OCI-LY3 (cell line): ENCODE measurements around the gene FBN2.

Experiments used
- H2AFZ ChIP-seq: fragments of 200-600, 300-600 bp; shearing (Covaris generic); 2 replicates; pipeline ENCODE4 v1.6.0; 2014; ENCODE audit warnings: antibody characterized with exemption, low read depth, low read length
- H3K27ac ChIP-seq: fragments of 200-600, 300-600 bp; sonication (generic); 2 replicates; pipeline ENCODE4 v1.5.1; 2014; ENCODE audit warnings: mild to moderate bottlenecking, low read length, moderate library complexity, mixed read lengths
- H3K27me3 ChIP-seq: fragments of 200-600, 300-600 bp; sonication (generic); 2 replicates; pipeline ENCODE4 v1.6.1; 2014; ENCODE audit warnings: low read depth, low read length, mixed read lengths
- H3K36me3 ChIP-seq: fragments of 200-600, 300-600 bp; sonication (generic); replicated peaks from 2 replicates; pipeline ENCODE3; 2014; ENCODE audit warnings: low read depth, low read length, mixed read lengths
- H3K4me1 ChIP-seq: fragments of 300-600, 200-600 bp; sonication (generic); 2 replicates; pipeline ENCODE4 v1.6.1; 2014; ENCODE audit warnings: low read length, mixed read lengths
- H3K4me2 ChIP-seq: fragments of 200-600, 300-600 bp; sonication (generic); 2 replicates; pipeline ENCODE4 v1.6.1; 2014; ENCODE audit warnings: low read length, mixed read lengths
- H3K4me3 ChIP-seq: fragments of 300-600, 200-600 bp; sonication (generic); 2 replicates; pipeline ENCODE4 v1.5.1; 2014; ENCODE audit warnings: antibody characterized with exemption, mild to moderate bottlenecking, low read length, moderate library complexity
- H3K79me2 ChIP-seq: fragments of 300-600, 200-600 bp; shearing (Covaris generic); 2 replicates; pipeline ENCODE4 v1.6.1; 2014; ENCODE audit warnings: mild to moderate bottlenecking, low read length, mixed read lengths
- H3K9ac ChIP-seq: fragments of 300-600, 200-600 bp; shearing (Covaris generic); 2 replicates; pipeline ENCODE4 v1.6.0; 2014; ENCODE audit warnings: mild to moderate bottlenecking, low read length, moderate library complexity
- H3K9me3 ChIP-seq: fragments of 200-600, 300-600 bp; shearing (Covaris generic); 2 replicates; pipeline ENCODE4 v1.6.1; 2014; ENCODE audit warnings: low read length, mixed read lengths; ENCODE audit not compliant: insufficient read depth
- H4K20me1 ChIP-seq: fragments of 200-600, 300-600 bp; sonication (generic); 2 replicates; pipeline ENCODE4 v1.6.1; 2016; ENCODE audit warnings: low read length, mixed read lengths; ENCODE audit not compliant: insufficient read depth
- EZH2phosphoT487 ChIP-seq: fragments of 200-600 bp; shearing (Covaris generic); IDR thresholded peaks from 2 replicates; pipeline ENCODE4 v1.6.1; 2018; ENCODE audit warnings: antibody characterized with exemption, mixed run types, low read depth
- TF ChIP-seq, protein P1 (sequence below): fragments of 200-600, 300-600 bp; sonication (generic); IDR thresholded peaks from 2 replicates; pipeline ENCODE4 v1.5.1; 2014; ENCODE audit warnings: antibody characterized with exemption, low read length, low read depth

Gene FBN2

GRCh38 chr5:128414469-128414868, 123.6 kb downstream of the FBN2 start:
- Histone ChIP-seq H3K9me3 (no peaks in the 10 kb centered on the region), H3K4me2 (no peak overlapping the region), H3K36me3 (peaks cover 3% of the 10 kb centered on the region), H3K27me3 (no peaks in the 10 kb centered on the region), H3K79me2 (no peaks in the 10 kb centered on the region), H3K4me3 (no peak overlapping the region), H3K4me1 (no peaks in the 10 kb centered on the region), H2AFZ (no peak overlapping the region), H4K20me1 (no peaks in the 10 kb centered on the region), H3K9ac (no peak overlapping the region), H3K27ac (no peak overlapping the region)
- TF ChIP-seq EZH2phosphoT487, result no peak
- TF ChIP-seq, protein P1, sequence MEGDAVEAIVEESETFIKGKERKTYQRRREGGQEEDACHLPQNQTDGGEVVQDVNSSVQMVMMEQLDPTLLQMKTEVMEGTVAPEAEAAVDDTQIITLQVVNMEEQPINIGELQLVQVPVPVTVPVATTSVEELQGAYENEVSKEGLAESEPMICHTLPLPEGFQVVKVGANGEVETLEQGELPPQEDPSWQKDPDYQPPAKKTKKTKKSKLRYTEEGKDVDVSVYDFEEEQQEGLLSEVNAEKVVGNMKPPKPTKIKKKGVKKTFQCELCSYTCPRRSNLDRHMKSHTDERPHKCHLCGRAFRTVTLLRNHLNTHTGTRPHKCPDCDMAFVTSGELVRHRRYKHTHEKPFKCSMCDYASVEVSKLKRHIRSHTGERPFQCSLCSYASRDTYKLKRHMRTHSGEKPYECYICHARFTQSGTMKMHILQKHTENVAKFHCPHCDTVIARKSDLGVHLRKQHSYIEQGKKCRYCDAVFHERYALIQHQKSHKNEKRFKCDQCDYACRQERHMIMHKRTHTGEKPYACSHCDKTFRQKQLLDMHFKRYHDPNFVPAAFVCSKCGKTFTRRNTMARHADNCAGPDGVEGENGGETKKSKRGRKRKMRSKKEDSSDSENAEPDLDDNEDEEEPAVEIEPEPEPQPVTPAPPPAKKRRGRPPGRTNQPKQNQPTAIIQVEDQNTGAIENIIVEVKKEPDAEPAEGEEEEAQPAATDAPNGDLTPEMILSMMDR, result no peak

- Histone ChIP-seq H2AFZ (no peak overlapping the region), H3K4me2 (no peak overlapping the region), H3K9me3 (no peaks in the 10 kb centered on the region), H3K27me3 (no peaks in the 10 kb centered on the region), H3K4me3 (no peak overlapping the region), H4K20me1 (no peaks in the 10 kb centered on the region), H3K36me3 (no peaks in the 10 kb centered on the region), H3K79me2 (no peaks in the 10 kb centered on the region), H3K4me1 (no peaks in the 10 kb centered on the region), H3K9ac (no peak overlapping the region), H3K27ac (no peak overlapping the region)
- TF ChIP-seq, protein P1, result no peak
- no peak for TF ChIP-seq EZH2phosphoT487
Measured at GRCh38 chr5:128413356-128413755, 124.7 kb downstream of the FBN2 start.

DNA sequence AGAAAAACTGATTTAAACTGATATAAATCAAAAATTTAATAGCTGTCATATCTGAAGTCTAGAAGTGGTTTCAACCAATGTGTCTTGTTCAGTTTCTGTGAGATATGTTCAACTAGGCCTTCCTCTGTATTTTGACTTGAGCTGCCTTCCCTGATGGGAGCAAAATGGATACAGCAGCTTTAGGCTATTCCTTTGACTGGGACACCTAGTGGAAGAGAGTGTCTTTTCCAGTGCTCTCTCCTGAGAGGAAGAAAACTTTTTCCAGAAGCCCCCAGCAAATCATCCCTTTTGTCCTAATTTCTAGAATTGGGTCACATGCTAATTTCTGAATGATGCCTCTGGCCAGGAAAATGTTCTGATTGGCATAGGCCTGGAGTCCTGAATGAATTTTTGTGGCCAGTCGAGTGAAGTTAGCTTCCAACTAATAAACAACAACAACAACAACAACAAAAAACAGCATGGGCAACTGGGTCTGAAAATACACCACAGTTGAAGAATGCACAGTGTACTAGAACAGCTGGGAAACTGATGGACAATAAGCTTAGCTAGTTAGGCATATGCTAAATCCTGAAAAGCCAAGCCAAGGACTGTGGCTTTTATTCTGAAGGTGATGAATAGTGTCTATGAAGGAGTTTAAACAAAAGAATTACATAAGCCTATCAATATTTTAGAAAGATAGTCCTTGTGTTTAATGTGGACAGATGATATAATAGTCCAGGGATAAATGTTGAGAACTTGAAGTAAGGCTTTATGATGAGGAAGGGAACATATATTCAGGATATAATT, 125.7 kb downstream of the FBN2 start:
- no peak for TF ChIP-seq EZH2phosphoT487
- TF ChIP-seq, protein P1, result no peak
- Histone ChIP-seq H3K4me1 (no peaks in the 10 kb centered on the region), H3K36me3 (no peaks in the 10 kb centered on the region)

DNA sequence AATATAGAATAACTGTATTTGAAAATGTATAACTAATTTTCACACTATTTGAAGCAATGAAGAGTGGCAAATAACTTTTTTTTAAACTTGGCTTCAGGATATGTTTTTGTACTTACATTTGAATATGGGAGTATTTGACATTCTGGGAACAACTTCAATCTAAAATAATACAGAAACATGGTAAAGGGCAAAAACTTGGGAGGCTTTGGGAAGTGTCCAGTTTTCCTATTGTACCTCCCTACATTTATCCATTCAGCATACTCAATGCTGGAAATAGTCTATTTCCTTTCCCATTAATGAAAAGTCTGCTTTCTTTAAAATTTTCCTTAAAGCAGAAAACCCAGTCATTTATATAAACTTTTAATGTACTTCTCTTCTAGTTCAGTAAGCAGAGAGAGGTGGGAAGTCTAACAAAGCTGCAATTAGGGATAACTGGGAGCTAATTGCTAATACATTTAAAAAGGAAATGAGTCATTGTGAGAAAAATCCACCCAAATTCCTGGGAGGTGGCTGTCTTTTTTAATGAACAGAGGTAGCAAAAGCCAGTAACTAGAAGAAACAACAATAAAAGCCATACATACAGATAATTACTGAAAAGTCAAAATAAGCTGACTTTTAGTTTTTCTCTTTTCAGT, 128.8 kb downstream of the FBN2 start:
- TF ChIP-seq EZH2phosphoT487, result no peak
- TF ChIP-seq, protein P1, result no peak
- H3K27me3 ChIP-seq, result no peaks in the 10 kb centered on the region
- no peaks in the 10 kb centered on the region for H4K20me1 ChIP-seq
- H2AFZ ChIP-seq, result no peak overlapping the region
- no peak overlapping the region for H3K4me3 ChIP-seq
- H3K4me2 ChIP-seq, result no peak overlapping the region
- no peak overlapping the region for H3K9ac ChIP-seq
- no peaks in the 10 kb centered on the region for H3K36me3 ChIP-seq
- H3K79me2 ChIP-seq, result no peaks in the 10 kb centered on the region
- no peaks in the 10 kb centered on the region for H3K9me3 ChIP-seq
- H3K27ac ChIP-seq, result no peak overlapping the region
- H3K4me1 ChIP-seq, result no peaks in the 10 kb centered on the region

More for the DNA sequence above, 125.7 kb downstream of the FBN2 start:
- Histone ChIP-seq H4K20me1 (no peaks in the 10 kb centered on the region), H3K9ac (no peak overlapping the region), H2AFZ (no peak overlapping the region), H3K27ac (no peak overlapping the region), H3K4me2 (no peak overlapping the region), H3K4me3 (no peak overlapping the region), H3K9me3 (no peaks in the 10 kb centered on the region), H3K27me3 (no peaks in the 10 kb centered on the region), H3K79me2 (no peaks in the 10 kb centered on the region)
